ENCODE results near the gene PPIL4.

GRCh38 chr6:149455031-149455732 is 90.7 kb downstream of the PPIL4 start:
- TF ChIP-seq CTCF (IDR thresholded peaks at IDR 0.05) (no peak), POLR2AphosphoS5 (IDR thresholded peaks at IDR 0.05) (no peak), POLR2A (IDR thresholded peaks at IDR 0.05) (no peak)
